ENCODE results near the gene EIF4B. TPM values are rescaled to one million over a fixed set of nuclear protein-coding genes. Genes with fewer than 3 reads are reported as not detected.
A peak's percentile ranks its signal among the peaks of the same experiment; 100 is the strongest.

The EIF4B gene
- total and polyA plus RNA-seq, 9 of the 15 experiments (the other 6 are each of a cell fraction or from before 2014, with no cell fraction given): 138 to 669 (median 552) TPM

DNA sequence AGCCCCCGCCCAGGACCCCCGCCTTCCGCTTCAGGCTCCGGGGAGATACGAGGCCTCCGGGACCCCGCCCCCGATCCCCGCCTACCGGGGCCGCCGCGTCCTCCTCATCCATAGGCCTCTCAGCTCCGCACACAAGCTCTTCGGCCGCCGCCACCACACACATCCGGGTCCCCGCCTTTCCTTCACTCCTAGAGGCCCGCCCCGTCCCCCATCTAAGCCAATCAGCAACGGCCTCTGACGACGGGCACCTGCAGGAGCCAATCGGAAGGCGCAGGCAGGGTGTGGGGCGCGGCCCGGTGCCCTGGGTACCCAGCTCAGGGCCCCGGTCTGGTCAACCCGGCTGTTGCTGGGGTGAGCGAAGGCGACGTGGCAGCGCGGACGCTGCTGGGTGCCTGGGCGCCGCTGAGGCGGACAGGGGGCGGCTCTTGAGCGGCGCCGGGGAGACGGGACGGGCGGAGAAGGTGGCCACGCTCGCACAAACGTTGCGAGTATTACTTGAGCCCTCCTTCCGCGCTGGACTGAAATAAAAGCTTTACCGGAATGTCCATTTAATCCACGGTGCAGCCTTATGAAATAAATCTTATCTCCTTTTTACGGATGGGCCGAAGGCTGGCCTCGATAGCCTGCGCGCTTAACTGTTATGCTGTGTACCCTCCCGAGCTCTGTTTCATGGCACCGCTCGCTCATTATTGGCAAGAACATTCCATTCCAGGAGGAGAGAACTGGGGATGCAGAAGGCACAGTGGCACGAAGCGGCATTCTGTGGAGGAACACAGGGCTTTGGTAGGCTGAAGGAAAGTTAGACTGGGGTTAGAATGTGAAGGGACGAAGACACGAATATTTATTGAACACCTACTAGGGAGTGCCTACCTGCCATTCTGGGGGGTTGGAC lies 73.2 kb downstream of the EIF4B start, which contains the start of gene SPRYD3 (continued):
- TF ChIP-seq TCFL5 (CRISPR knock-in tag; conservative IDR thresholded peaks at IDR 0.05) (no peak), POLR2A (conservative IDR thresholded peaks at IDR 0.05) (peak; percentile 82), ZBTB1 (CRISPR knock-in tag; IDR thresholded peaks at IDR 0.05; ENCODE audit: borderline replicate concordance, low read depth) (no peak), FUS (optimal IDR thresholded peaks at IDR 0.05; ENCODE audit: low read depth, low read length) (no peak), TARDBP (IDR thresholded peaks at IDR 0.05) (peak; percentile 54; the same call in 1 of the 2 replicates), ZNF324 (CRISPR knock-in tag; IDR thresholded peaks at IDR 0.05) (no peak), GMEB1 (CRISPR knock-in tag; IDR thresholded peaks at IDR 0.05) (peak; percentile 39; the same call in 1 of the 2 replicates), KLF1 (tag; IDR thresholded peaks at IDR 0.05) (peak; percentile 50; the same call in 1 of the 2 replicates), C11orf30 (IDR thresholded peaks at IDR 0.05; ENCODE audit: low read depth) (no peak), MCM7 (IDR thresholded peaks at IDR 0.05) (no peak), CBX2 (IDR thresholded peaks at IDR 0.05; ENCODE audit: insufficient read depth, low read length, poor library complexity, severe bottlenecking) (no peak), ZFX (CRISPR knock-in tag; IDR thresholded peaks at IDR 0.05) (peak; percentile 88), CEBPB (tag; IDR thresholded peaks at IDR 0.05) (no peak), ZNF696 (CRISPR knock-in tag; conservative IDR thresholded peaks at IDR 0.05) (no peak), ZFP36 (IDR thresholded peaks at IDR 0.05; ENCODE audit: low read depth, low read length, partially characterized antibody) (no peak), ELF1 (tag; IDR thresholded peaks at IDR 0.05) (peak; percentile 84), KDM1A (IDR thresholded peaks at IDR 0.05) (no peak), POLR2AphosphoS5 (IDR thresholded peaks at IDR 0.05; ENCODE audit: control insufficient read depth, insufficient read depth, low read depth, low read length) (peak; percentile 35; the same call in 1 of the 2 replicates), ZNF212 (CRISPR knock-in tag; IDR thresholded peaks at IDR 0.05) (no peak), PURB (CRISPR knock-in tag; IDR thresholded peaks at IDR 0.05; ENCODE audit: low read depth) (no peak), SMARCA5 (IDR thresholded peaks at IDR 0.05) (no peak), SIX5 (IDR thresholded peaks at IDR 0.05; ENCODE audit: borderline replicate concordance in 1 of 2, insufficient read depth in 1 of 2, low read depth in 1 of 2, low read length in 2 of 2) (no peak)
- TF ChIP-seq, protein P1, sequence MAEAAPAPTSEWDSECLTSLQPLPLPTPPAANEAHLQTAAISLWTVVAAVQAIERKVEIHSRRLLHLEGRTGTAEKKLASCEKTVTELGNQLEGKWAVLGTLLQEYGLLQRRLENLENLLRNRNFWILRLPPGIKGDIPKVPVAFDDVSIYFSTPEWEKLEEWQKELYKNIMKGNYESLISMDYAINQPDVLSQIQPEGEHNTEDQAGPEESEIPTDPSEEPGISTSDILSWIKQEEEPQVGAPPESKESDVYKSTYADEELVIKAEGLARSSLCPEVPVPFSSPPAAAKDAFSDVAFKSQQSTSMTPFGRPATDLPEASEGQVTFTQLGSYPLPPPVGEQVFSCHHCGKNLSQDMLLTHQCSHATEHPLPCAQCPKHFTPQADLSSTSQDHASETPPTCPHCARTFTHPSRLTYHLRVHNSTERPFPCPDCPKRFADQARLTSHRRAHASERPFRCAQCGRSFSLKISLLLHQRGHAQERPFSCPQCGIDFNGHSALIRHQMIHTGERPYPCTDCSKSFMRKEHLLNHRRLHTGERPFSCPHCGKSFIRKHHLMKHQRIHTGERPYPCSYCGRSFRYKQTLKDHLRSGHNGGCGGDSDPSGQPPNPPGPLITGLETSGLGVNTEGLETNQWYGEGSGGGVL (CRISPR knock-in tag; IDR thresholded peaks at IDR 0.05): no peak
- TF ChIP-seq, protein P2, sequence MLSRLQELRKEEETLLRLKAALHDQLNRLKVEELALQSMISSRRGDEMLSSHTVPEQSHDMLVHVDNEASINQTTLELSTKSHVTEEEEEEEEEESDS (CRISPR knock-in tag; IDR thresholded peaks at IDR 0.05): no peak
